ENCODE results near the gene GREB1. TPM values are rescaled to one million over a fixed set of nuclear protein-coding genes. Genes with fewer than 3 reads are reported as not detected.

Gene GREB1
- total RNA-seq, 1 experiment from 2014 or later, result 0.37 TPM

DNA sequence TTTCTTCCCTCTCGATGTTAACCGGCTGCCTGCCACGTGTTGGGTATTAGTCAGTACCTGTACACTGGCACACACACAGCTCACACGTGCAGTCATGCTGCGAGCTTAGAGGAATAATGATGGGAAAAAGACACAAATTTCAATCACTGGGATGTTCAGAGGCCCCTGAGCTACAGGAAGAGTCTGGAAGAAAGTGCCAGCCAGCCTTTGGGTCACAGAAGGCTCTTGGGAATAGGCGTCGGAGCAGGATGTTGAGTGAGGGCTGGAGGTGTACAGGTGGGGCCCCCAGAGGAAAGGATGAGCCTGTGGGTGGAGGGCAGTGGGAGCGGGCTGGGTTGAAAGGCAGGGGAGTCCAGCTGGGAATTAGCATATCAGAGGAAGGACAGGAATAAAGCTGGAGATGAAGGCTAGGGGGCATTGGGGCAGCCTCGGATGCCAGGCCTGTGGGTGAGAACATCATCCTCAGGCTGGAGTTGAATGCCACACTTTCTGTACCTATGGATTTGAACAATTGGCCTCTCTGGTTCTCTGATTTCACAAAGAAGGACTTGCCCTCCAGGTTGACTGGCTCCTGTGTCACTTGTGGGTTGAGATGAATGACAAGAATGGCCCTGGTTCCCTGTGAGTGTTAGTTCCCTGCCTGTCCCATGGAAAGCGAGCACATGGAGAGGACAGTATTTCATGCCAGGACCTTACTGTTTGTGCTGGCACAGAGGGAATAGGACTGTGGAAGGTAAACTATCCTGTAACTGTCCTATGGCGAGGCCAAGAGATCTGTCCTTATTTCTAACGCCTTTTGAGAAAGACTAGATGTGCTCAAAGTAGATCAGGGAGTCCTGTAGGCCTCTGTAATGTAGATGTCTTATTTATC is 40.6 kb downstream of the GREB1 start:
- Histone ChIP-seq H3K27me3 (ENCODE audit: insufficient read depth, low read depth) (peaks cover 40% of the 10 kb centered on the region), H2AFZ (no peak overlapping the region), H4K20me1 (ENCODE audit: insufficient read depth) (no peaks in the 10 kb centered on the region), H3K4me3 (no peak overlapping the region), H3K9me3 (ENCODE audit: insufficient read depth, low read depth) (no peaks in the 10 kb centered on the region), H3F3A (ENCODE audit: insufficient read depth, low read depth) (no peaks in the 10 kb centered on the region), H3K79me2 (ENCODE audit: low read depth) (no peaks in the 10 kb centered on the region), H3K4me2 (no peak overlapping the region), H3K36me3 (ENCODE audit: low read depth) (no peaks in the 10 kb centered on the region), H3K9me2 (ENCODE audit: insufficient read depth) (no peaks in the 10 kb centered on the region), H3K4me1 (replicated peaks; ENCODE audit: insufficient read depth) (peaks cover 7% of the 10 kb centered on the region), H3K27ac (no peak overlapping the region)
- intact Hi-C loops (cut with micrococcal nuclease; ENCODE audit: unreplicated experiment), result no loop called here
- CTCF ChIA-PET, result interaction anchor here (0.6 kb wide), 1 partner anchor 170 kb away, joined by 3 read pairs; no protein-coding TSS in a partner anchor
- TF ChIP-seq EZH2 (IDR thresholded peaks at IDR 0.05; ENCODE audit: low read depth), result no peak
- TF ChIP-seq, protein P1, sequence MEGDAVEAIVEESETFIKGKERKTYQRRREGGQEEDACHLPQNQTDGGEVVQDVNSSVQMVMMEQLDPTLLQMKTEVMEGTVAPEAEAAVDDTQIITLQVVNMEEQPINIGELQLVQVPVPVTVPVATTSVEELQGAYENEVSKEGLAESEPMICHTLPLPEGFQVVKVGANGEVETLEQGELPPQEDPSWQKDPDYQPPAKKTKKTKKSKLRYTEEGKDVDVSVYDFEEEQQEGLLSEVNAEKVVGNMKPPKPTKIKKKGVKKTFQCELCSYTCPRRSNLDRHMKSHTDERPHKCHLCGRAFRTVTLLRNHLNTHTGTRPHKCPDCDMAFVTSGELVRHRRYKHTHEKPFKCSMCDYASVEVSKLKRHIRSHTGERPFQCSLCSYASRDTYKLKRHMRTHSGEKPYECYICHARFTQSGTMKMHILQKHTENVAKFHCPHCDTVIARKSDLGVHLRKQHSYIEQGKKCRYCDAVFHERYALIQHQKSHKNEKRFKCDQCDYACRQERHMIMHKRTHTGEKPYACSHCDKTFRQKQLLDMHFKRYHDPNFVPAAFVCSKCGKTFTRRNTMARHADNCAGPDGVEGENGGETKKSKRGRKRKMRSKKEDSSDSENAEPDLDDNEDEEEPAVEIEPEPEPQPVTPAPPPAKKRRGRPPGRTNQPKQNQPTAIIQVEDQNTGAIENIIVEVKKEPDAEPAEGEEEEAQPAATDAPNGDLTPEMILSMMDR (conservative IDR thresholded peaks at IDR 0.05), result no peak
- no TSS peak for BruUV-seq (replicated peaks)
- POLR2A ChIA-PET (ENCODE audit: unreplicated experiment), result no interaction called here
- DNase-seq, result no peak

DNA sequence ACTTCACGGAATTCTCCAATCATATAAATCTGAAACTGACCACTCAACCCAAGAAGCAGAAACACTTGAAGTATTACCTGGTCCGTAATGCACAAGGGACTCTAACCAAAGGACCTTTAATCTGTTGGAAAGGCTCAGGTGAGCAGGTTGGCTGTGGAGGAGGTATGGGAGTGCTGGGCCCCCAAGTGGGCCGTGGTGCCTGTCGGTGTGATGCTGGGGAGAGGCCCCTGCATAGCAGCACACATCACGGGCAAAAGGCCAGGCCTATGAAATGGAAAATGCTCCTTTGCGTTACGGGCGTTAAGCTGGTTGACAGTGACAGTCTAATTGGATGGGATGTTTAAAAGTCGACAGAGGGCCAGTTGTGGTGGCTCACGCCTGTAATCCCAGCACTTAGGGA is 42.6 kb downstream of the GREB1 start:
- no peak overlapping the region for H3K4me2 ChIP-seq
- no peak for DNase-seq
- H2AFZ ChIP-seq, result no peak overlapping the region
- ChIA-PET POLR2A (ENCODE audit: unreplicated experiment) (no interaction called here), CTCF (no interaction called here)
- no peaks in the 10 kb centered on the region for H3K9me3 ChIP-seq (ENCODE audit: insufficient read depth, low read depth)
- no peaks in the 10 kb centered on the region for H4K20me1 ChIP-seq (ENCODE audit: insufficient read depth)
- H3K36me3 ChIP-seq (ENCODE audit: low read depth), result no peaks in the 10 kb centered on the region
- peaks cover 7% of the 10 kb centered on the region for H3K4me1 ChIP-seq (replicated peaks; ENCODE audit: insufficient read depth)
- H3K4me3 ChIP-seq, result no peak overlapping the region
- H3K9me2 ChIP-seq (ENCODE audit: insufficient read depth), result no peaks in the 10 kb centered on the region
- H3F3A ChIP-seq (ENCODE audit: insufficient read depth, low read depth), result no peaks in the 10 kb centered on the region
- BruUV-seq (replicated peaks), result no TSS peak
- TF ChIP-seq EZH2 (IDR thresholded peaks at IDR 0.05; ENCODE audit: low read depth), result no peak
- TF ChIP-seq, protein P1 (conservative IDR thresholded peaks at IDR 0.05), result no peak
- peaks cover 42% of the 10 kb centered on the region for H3K27me3 ChIP-seq (ENCODE audit: insufficient read depth, low read depth)
- intact Hi-C loops (cut with micrococcal nuclease; ENCODE audit: unreplicated experiment), result no loop called here
- H3K79me2 ChIP-seq (ENCODE audit: low read depth), result no peaks in the 10 kb centered on the region
- no peak overlapping the region for H3K27ac ChIP-seq

DNA sequence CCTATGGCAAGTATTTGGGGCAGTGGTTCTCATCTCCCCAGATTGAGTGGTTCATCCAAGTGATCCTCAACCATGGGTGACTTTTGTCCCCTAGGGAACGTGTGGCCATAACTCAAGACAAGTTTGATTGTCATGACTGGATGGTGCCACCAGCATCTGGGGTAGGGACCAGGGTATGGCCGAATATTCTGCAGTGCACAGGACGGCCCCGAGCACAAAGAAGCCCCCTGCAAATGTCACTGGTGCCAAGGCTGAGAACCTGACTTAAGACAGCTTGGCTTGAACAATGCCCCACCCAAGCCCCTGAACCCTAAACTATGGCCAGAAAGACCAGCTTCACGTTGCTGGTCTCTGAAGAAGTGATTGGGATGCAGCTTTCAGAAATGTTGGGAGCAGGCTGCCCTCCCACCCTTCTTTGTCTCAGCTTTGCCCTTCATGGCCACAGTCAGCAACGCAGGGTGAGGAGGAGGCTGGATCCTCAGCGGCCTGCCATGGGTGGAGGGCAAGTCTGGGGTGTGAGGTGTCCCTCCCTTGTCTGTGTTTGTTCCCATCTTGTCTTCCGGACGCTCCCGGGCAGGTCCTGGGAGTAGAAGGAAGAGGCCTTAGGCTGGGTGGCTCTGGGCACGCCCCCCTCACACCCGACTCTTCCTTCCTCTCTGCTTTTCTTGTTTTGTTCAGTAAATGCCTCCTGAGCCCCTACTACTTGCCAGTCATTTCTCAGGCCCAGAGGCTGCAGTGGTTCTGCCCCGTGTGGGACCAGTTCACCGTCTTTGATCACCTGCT is 43.4 kb downstream of the GREB1 start:
- no peak overlapping the region for H3K4me2 ChIP-seq
- TF ChIP-seq, protein P1 (conservative IDR thresholded peaks at IDR 0.05), result no peak
- TF ChIP-seq EZH2 (IDR thresholded peaks at IDR 0.05; ENCODE audit: low read depth), result no peak
- intact Hi-C loops (cut with micrococcal nuclease; ENCODE audit: unreplicated experiment), result no loop called here
- H2AFZ ChIP-seq, result no peak overlapping the region
- H3K79me2 ChIP-seq (ENCODE audit: low read depth), result no peaks in the 10 kb centered on the region
- ChIA-PET CTCF (no interaction called here), POLR2A (ENCODE audit: unreplicated experiment) (no interaction called here)
- H3F3A ChIP-seq (ENCODE audit: insufficient read depth, low read depth), result no peaks in the 10 kb centered on the region
- no peaks in the 10 kb centered on the region for H4K20me1 ChIP-seq (ENCODE audit: insufficient read depth)
- H3K9me2 ChIP-seq (ENCODE audit: insufficient read depth), result no peaks in the 10 kb centered on the region
- peaks cover 51% of the 10 kb centered on the region for H3K27me3 ChIP-seq (ENCODE audit: insufficient read depth, low read depth)
- no peaks in the 10 kb centered on the region for H3K9me3 ChIP-seq (ENCODE audit: insufficient read depth, low read depth)
- no peak for DNase-seq
- H3K27ac ChIP-seq, result no peak overlapping the region
- H3K4me1 ChIP-seq (replicated peaks; ENCODE audit: insufficient read depth), result peaks cover 7% of the 10 kb centered on the region
- no peaks in the 10 kb centered on the region for H3K36me3 ChIP-seq (ENCODE audit: low read depth)
- no TSS peak for BruUV-seq (replicated peaks)
- no peak overlapping the region for H3K4me3 ChIP-seq
